Astrocyte (in vitro differentiated cells and primary cell): ENCODE results near the gene RNF166.

Experiments used
- EZH2 ChIP-seq: IDR thresholded peaks from 2 replicates; pipeline ENCODE4 v1.6.1; 2012; ENCODE audit warnings: mild to moderate bottlenecking, low read length, inconsistent platforms; ENCODE audit not compliant: insufficient read depth
- TF ChIP-seq, protein P1 (sequence below): IDR thresholded peaks from 2 replicates; pipeline ENCODE4 v1.5.1; 2011; ENCODE audit warnings: low read depth, mild to moderate bottlenecking, inconsistent platforms, low read length, moderate library complexity; ENCODE audit not compliant: insufficient read depth

DNA sequence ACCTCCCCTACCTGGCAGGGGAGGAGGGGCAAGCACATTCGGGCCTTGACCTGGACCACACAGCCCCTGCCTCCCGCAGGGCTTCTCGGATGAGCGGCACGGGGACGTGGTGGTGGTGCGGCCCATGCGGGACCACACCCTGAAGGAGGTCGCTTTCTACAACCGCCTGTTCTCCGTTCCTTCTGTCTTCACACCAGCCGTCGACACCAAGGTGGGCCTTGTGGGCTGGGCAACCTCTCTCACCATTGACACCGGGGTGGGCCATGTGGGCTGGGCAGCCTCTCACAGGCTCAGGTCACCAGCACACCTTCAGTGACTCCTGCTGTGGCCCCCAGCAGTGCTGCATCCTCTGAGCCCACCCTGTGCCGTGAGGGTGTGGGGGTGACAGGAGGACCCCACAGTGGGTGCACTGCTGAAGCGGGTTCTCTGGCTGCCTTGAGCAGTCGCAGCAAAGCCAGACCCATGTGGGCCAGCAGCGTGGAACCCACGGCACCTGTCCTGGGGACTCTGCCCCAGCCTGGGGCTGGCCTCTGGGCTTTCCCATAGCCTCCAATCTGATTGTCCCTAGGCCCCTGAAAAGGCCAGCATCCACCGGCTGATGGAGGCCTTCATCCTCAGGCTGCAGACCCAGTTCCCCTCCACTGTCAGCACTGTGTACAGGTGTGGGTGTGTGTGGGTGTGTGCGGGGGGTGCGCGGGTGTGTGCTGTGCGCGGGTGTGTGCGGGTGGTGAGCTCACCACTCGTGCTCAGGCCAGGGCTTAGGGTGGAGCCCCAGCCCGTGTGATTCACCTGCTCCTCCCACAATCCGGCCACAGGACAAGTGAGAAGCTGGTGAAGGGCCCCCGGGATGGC lies 7.6 kb upstream of the RNF166 start:
- TF ChIP-seq, protein P1, sequence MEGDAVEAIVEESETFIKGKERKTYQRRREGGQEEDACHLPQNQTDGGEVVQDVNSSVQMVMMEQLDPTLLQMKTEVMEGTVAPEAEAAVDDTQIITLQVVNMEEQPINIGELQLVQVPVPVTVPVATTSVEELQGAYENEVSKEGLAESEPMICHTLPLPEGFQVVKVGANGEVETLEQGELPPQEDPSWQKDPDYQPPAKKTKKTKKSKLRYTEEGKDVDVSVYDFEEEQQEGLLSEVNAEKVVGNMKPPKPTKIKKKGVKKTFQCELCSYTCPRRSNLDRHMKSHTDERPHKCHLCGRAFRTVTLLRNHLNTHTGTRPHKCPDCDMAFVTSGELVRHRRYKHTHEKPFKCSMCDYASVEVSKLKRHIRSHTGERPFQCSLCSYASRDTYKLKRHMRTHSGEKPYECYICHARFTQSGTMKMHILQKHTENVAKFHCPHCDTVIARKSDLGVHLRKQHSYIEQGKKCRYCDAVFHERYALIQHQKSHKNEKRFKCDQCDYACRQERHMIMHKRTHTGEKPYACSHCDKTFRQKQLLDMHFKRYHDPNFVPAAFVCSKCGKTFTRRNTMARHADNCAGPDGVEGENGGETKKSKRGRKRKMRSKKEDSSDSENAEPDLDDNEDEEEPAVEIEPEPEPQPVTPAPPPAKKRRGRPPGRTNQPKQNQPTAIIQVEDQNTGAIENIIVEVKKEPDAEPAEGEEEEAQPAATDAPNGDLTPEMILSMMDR, result no peak
- TF ChIP-seq EZH2, result no peak
